ENCODE measurements around the gene IRX5.

IRX5 gene

DNA sequence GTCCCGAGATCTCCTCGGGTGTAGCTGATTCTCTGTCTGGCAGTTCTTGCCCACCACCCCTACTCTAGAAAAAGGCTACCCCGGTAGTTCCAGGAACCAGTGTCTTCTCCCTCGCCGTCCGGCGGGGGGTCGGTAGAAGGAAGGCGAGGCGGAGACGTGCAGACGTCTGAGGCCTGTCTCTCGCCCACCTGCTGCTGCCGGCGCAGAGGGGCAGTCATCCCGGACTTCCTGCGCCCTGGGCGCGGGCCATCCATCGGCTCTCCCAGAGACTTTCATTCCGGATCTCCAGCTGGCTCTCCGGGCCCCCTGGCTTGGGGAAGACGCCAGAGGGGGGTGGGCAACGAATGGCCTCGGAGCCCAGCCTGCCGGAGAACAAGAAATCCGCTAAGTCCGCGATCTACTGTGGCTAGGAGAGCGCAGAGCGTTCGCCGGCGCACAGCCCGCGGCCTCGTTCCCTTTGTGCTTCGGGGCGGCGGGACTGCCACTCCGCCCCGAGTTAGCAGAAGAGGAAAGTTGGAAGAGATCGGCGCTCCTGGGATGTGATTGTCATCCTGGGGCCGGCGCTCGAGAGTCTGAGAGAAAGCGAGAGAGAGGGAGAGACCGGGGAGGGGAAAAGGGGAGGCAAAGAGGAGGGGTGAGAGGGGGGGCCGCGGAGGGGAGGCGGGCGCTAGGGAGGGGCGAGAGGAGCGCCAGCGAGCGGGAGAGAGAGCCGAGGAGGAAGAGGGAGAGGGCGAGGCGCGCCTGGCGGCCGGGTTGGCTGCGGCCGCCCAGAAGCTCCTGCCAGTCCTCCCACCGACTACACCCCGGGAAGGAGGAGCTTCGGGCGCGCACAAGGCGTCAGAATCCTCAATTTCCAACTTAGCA is at the start of gene IRX5:
Gene IRX5 (plus strand): TSS at position 861 of the 864 bp plus-strand sequence. CDS start 334 bp downstream, outside the sequence.
- DNase-seq: peak; percentile 69

DNA sequence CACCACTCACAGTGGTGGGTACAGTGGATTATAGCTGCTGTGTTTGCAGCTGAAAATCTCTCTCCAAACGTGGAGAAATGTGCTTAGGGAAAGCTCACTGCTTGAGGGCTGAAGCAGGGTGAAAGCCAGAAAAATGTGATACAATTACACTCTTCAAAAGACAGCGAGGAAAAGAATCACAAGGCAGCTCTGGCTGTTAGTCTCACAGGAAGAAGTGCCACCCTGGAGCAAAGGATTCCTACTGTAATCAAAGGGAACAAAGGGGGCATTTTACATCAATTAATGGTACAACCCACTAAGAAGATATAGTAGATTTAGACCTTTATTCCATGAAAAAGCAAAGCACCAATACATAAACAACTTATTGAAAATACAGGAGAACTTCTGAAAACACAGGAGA is 48.1 kb upstream of the IRX5 start:
- DNase-seq: no peak

DNA sequence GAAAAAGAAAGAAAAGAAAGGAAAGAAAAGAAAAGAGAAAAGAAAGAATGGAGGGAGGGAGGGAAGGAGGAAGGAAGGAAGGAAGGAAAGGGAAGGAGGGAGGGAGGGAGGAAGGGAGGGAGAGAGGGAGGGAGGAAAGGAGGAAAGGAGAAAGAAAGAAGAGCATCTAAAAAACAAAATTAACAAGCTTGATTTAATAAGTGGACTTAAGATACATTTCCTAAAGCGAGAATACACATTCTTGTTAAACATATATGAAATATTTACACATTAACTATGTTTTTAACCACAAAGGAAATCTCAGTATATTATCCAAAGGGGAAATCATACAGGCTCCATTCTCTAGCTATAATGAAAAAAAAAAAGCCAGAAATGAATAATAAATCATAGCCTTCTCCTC is 47.3 kb upstream of the IRX5 start:
- no peak for DNase-seq

DNA sequence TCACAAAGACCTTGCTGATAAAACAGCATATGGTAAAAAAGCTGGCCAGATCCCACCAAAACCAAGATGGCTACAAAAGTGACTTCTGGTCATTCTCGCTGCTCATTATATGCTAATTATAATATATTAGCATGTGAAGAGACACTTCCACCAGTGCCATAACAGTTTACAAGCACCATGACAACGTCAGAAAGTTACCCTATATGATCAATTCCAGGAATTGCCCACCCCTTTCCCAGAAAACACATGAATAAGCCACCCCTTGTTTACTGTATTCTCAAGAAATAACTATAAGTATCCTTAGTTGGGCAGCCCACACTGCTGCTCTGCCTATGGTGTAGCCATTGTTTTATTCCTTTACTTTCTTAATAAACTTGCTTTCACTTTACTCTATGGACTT is 44.6 kb upstream of the IRX5 start:
- DNase-seq: no peak

DNA sequence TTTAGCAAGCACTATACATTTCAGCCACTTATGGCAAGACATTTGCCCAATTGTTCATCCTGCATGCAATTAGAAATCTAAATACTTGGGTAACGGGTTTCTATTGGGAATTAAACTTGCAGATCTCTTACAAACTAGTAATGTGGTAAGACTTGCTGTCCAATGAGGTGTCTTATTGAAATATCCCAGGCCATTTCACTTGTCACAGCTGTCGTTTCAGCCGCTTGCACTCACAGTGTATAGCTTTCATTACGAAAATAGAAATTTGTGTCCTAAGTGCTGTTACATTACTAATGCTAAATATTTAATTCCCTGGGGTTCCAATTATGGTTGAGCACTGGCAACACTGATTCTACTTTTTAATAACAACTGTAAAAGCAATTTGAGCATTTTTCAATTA is 40.3 kb upstream of the IRX5 start:
- DNase-seq: no peak

DNA sequence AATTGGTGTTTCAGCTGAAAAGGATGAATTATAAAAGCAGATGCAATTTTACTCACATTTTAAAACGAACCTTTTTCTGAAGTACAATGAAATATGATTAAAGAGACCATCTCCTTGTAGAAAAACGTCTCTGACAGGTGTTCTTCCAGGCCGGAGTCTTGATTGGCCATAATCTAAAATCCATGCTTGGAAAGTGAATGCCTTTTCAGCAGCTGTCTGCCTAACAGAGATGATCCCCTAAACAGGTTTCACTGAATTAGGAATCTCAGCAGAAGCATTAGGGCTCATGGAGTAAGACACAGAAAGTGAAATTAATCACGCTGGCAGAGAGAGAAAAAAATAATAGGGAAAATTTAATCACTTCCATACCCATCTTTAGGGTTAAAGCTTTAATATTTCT is 39.3 kb upstream of the IRX5 start:
- DNase-seq: no peak

DNA sequence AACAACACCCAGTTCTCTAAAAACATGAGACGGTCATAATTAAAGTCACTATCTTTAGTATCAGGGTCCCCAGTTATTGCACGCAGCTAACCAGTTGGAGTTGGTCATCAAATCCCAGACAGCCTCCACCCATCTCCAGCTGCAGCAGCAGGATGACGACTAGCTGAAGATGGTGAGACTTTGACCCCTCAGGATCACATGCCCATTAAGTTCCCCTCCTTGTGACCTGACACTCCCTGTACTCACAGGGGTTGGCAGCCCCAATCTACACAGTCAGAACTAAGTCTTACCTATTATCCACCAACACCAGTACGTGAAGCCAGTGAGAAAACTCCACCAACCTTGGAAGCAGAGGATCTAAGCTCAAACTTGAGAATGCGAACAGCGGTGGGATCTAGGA is 37.7 kb upstream of the IRX5 start:
- no peak for DNase-seq

DNA sequence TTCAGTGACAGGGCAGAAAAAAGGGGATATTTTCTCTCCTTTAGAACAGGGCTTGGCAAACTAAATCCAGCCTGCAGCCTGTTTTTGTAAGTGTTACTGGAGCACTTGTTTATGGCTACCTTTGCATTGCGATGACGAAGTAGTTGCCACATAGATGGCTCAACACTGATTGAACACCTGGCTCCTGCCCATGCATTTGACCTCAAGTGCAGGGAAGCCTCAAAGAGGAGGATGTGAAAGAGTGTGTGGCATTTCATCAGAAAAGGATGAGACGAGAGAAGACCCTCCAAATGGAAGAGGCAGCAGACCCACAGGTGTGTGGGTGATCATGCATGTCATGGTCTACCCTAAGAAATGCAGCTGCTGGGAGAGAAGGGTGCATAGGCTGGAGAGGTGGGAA is 32.7 kb upstream of the IRX5 start:
- DNase-seq: no peak

DNA sequence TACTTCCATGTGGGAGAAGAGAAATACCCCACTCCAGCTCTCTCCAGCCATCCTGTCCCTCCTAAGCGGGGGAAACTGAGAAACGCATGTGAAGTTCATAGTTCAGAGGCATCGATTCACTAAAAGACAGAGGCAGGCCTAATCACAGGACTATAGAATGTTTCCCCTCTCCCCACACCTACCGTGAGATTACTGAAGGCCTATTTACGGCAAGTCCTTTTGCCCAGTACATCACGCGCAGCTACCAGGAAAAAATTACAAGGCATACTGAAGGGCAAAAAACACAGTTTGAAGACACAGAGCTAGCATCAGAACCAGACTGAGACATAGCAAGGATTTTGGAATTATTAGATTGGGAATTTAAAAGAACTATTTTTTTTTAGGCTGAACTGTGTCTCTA is 29.1 kb upstream of the IRX5 start:
- DNase-seq: no peak

DNA sequence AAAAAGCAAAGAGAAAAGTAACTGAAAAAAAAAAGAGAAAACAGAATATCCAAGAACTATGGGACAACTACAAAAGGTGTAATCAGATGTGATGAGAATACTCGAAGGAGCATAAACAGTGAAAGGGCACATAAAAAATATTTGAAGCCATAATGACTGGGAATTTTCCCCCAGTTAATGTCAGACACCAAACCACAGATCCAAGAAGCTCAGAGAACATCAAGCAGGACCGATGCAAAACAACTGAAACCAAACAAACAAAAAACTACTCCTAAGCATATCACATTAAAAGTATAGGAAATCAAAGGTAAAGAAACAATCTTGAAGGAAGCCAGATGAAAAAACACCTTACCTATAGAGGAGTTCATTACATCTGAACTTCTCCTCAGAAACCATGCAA is 27.6 kb upstream of the IRX5 start:
- no peak for DNase-seq

DNA sequence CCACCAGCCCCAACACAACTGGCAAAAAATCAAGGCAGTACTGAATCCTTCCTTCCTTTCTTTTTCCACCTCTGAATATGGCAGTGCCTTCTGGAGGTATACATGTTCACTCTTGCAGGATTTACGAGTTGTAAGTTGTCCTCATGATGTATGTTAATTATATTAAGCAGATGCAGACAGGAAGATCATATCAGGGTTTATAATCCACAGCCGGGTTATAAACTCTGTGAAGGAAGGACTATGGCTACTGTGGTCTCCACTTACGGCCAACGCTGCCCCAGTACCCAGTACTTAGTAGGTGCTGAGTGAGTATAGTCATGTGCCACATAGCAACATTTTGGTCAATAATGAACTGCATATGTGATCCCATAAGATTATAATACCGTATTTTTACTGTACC is 19.6 kb upstream of the IRX5 start:
- no peak for DNase-seq

DNA sequence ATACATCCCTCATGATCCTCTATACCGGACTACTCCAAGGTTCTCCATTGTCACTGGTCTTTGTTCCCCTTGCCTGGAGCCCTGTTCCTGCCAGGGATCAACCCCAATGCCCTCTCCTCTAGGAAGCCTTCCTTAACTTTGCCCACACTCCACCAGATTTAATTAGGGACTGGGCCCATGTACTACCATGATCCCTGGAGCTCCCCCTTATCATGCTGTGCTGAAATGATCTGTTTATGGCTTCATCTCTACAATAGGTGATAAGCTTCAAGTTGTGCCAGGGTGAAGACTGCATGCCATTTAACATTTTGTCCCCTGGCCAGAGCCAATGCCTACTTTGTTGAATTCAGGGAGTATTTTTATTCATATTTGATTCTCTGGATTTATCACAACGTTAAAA is 17.9 kb upstream of the IRX5 start:
- no peak for DNase-seq

DNA sequence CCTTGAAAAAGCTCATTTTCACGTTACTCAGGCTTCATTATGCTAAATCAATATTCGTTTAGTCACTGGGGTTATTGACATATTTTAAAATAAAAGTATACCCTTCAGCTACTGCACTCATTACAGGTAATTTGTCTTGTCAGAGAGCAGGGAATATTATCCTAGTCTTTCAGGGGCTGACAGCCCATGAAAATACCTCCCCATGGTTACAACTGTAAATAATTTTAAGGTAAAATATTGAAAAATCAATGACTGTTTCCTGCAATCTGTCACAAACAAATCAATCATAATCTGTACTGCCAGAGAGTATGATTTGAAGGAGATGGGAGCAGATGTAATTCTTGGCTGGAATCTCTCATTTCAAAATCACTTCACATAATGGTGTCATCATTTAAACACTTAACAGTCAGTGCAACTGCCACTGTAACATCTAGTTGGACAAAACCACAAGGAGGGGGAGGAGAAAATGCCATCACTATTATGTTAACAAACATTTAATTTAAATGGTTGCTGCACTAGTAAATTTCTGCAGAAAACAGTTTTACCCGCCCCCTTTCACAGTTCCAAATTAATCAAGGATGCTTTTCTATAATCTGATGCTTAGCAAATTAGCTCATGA is 9.3 kb upstream of the IRX5 start:
- DNase-seq: peak; percentile 82

DNA sequence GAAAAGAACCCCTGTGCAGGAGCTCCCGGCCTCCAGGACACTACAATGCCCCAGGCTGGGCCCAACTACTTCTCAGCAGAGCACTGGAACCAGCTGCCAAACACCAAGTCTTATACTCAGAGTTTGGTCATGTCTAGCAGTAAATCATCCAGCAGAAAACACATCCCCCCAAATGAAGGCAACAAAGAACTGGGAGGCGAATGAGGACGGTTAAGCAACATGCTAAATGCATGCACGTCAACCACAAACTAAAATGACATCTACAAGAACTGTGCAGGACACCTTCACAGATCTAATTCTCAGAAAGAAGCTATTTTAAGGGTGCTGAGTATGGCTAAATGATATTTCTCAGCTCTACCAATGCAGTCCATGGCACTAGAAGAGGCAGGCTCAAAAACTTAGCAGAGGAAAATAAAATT is 7.6 kb upstream of the IRX5 start:
- no peak for DNase-seq

DNA sequence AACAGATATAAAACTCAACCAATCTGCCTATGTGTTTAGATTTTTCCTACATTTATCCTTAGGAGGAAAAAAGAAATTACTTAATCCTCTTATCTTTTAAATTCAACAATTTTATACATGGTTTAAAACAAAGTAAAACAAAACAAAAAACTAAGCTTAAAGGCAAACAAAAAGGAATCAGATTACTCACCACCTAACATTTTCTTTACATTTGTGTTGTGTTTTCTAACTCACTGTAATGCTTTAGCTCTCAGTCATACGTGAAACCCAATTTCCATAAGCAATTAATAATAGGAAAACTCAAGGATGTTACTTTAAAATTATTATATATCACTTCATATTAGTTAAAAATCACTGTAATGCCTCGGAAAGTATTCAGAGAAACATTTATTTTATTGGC is 6.7 kb upstream of the IRX5 start:
- DNase-seq: no peak

DNA sequence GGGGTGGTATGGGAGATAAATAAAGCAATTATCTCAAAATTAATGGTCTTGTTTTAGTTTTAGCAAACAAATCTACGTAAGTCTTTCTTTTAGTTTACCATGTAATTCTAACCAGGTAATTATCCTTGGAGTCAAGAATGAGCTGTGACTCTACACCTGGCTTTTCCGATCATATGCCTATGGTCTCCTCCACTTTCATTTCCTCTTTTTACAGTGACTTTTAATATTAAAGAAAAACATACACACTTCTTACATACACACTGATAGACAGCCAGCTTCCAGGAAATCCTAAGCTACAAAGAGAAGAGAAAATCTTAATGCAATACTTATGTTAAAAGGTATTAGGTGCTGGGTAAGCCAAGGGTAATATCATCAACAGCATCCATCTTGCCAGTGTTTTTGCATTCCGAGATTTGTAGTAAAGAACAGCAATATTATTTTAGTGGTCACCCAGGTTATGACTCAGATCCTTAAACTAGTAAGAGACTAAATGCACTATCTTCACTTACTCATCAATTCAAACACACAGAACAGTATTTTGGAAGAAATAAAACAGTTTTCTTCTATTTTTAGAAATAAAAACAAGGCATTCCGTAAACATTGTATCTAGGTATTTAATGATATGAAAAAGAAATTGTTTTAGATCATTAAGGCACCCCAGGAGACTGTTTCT is 4.4 kb upstream of the IRX5 start:
- peak; percentile 5 for DNase-seq

DNA sequence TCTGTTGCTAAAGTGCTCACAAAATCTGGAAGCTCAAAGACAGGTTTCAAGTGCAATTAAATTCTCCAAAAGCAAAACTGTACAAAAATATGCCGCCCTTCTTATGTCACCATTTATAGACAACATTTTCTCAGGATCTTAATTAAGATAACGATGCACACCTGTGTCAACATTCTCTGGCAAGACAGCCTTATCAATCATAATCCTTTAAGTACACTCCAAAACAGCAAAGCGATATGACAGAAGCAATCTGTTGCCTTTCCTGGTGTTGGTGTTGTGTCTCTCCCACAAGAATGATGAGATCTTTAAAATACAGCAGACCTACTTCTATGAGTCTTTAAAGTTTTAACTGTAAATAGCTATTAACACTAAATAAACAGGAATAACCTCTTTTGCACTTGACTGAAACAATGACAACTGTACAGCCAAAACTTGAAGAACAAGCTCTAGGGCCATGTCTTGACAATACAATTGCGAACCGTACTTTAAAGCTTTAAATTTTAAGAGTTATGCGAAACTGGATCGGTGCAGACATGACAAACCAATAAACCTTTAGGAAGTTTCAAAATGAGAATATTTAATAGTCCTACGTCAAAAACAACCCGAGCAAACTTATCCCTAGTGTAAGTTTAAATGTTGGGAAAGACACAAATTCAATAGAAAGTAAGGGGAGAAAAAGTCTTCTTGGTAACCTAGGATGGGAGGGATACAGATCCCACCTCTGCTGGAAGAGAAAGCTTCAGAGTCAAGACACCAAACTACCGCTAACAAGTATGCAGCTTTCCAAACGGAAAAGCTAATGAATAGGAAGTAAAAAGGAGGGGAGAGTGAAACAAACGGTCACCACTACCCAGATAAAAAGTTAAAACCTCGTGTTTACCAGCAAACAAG is 3.3 kb upstream of the IRX5 start:
- peak; percentile 62 for DNase-seq

DNA sequence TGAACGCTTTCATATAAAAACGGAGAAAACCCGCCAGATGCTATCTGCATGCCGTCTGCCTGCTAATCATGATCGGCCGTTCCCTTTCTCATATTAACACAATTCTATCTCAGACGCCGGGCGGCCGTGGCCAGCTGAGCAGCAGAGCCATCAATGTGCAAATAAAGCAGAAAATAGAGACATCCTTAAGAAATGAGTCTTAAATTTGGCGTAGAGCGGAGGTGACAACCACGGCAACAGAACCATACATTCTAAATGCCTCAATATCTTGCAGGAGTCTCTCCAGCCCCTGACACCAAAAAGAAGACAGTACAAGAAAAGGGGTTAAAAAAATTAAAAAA is 2.7 kb upstream of the IRX5 start:
- no peak for DNase-seq

DNA sequence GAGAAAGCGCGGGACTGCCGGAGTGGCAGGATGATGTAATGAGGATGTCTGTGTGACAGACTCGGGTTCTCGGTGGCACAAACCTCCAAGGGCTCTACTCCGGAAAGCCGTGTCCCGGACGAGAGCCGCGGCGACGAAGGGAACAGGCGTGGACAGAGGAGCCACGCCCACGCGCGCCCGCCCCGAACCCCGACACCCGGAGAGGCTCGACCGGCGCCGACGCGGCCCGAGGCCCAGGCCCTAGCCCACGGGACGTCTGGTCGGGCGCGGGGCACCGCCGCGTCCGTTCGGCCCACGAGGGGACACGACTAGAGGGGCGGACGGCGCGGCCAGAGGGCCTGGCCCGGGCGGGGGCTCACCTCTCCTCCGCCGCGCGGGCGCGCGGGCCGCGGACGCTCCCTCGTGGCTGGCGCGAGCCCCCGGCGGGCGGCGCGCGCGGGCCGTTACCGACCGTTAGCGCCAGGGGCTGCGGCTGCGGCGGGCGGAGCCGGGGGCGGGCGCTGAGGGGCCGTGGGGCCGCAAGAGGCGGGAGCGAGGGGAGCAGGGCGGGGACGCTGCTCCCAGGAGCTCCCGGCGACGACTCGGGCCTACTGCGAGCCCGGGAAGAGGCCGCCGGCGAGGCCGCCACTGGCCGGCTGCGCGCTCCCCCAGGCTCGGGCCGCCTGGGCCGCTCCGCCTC is 2.1 kb upstream of the IRX5 start:
- DNase-seq: no peak

DNA sequence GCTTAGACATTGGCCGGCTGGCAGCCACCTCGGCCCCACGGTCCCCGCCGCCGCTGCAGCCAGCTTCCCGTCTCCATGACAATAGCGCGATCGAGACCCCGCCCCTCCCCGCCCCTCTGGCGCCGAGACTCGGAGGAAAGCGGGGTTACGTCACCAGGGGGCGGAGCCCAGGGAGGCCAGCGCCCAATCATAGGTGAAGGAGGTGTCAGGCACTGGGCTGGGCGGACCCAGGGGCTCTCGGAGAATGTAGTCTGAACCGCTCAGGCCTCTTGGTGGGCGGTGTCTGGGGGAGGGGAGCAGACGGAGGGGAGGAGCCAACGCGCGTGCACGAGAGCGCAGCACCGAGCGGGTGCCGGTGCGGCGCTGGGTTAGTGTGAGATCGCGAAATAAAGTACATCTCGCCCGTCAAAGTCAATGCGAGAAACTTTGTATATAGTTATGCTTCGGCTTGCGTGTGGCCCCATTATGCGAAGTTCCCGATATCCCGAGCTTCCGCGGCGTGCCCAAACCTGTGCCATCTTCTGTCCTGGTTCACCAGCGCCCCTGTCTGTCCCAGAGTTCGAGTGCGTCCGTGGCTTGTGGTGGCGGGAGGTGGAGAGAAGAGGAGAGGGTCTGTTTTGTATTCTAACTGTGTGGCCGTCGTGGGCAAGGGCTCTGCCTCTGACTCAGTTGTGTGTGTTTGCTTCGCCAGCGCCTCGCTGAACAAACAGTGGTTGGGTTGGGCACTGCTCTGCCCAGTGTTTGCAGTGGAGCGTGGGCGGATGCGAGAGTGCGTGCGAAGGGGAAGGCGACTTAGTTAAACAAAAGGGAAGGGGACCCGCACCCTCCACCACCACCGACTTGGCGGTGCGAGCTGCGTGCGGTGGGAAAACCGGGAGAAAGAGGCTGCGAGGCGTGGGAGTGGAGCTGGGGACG is 1.3 kb upstream of the IRX5 start:
- peak; percentile 96 for DNase-seq

DNA sequence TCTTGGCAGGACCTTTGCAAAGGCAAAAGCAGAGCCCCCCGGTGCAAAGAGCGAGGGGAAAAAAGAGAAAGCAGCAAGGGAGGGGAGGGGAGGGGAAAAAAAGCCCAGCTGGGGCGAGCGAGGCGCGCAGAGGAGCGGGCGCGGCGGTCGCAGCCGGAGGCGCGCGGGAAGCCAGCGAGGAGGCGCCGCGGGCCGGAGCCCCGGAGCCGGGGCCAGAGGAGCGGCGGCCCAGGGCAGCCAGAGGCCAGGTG is 129 bp downstream of the IRX5 start:
- no peak for DNase-seq

Data from NCI-H1436 treated with DMSO at 0.1 percent for 48 hours (cell line).